Type B pancreatic cell (in vitro differentiated cells): ENCODE measurements around the gene SETBP1. TPM values are rescaled to one million over a fixed set of nuclear protein-coding genes. Genes with fewer than 3 reads are reported as not detected.
A peak's percentile ranks its signal among the peaks of the same experiment; 100 is the strongest.

Source experiments
- DNase-seq: peaks from one replicate; pipeline ENCODE4 v3.0.0; 2021; ENCODE audit warnings: mixed read lengths; ENCODE audit not compliant: unreplicated experiment; ENCODE audit errors: extremely low spot score
- H3K27ac Mint-ChIP-seq: 2 replicates; pipeline ENCODE4 v1.8.0; 2021; ENCODE audit warnings: mild to moderate bottlenecking, mixed read lengths
- H3K27me3 Mint-ChIP-seq: 2 replicates; pipeline ENCODE4 v1.8.0; 2021; ENCODE audit warnings: mixed read lengths
- H3K36me3 Mint-ChIP-seq: 2 replicates; pipeline ENCODE4 v1.8.0; 2021; ENCODE audit warnings: mixed read lengths
- H3K4me1 Mint-ChIP-seq: one replicate; pipeline ENCODE4 v1.8.0; 2021; ENCODE audit warnings: mixed read lengths; ENCODE audit not compliant: unreplicated experiment
- H3K4me3 Mint-ChIP-seq: 2 replicates; pipeline ENCODE4 v1.8.0; 2021; ENCODE audit warnings: mild to moderate bottlenecking, mixed read lengths
- H3K9me3 Mint-ChIP-seq: 2 replicates; pipeline ENCODE4 v1.8.0; 2021; ENCODE audit warnings: mixed read lengths
- CTCF ChIP-seq: fragments of 200-600 bp; sonication (generic); conservative IDR thresholded peaks from 2 replicates; pipeline ENCODE4 v1.5.0; 2021; ENCODE audit warnings: antibody characterized with exemption, mild to moderate bottlenecking
- total RNA-seq: library from RNA; stranded (reverse); gene quantifications from 2 replicates; pipeline ENCODE4 v1.2.1, GENCODE V29; 2021; ENCODE audit warnings: low replicate concordance

The SETBP1 gene
- total RNA-seq, 1 donor from 2014 or later: 62.7 TPM

- H3K36me3 Mint-ChIP-seq: peaks cover 3% of the 10 kb centered on the region
- H3K4me3 Mint-ChIP-seq: peak overlapping the region; percentile 82
- DNase-seq: peak; percentile 83
- H3K27me3 Mint-ChIP-seq: peaks cover 6% of the 10 kb centered on the region
- H3K27ac Mint-ChIP-seq: peak overlapping the region; percentile 79
- peaks cover 9% of the 10 kb centered on the region for H3K4me1 Mint-ChIP-seq
- TF ChIP-seq CTCF: peak; percentile 69
- H3K9me3 Mint-ChIP-seq: no peaks in the 10 kb centered on the region
Measured at GRCh38 chr18:44679056-44679913, 1.4 kb upstream of the SETBP1 start.

GRCh38 chr18:44679914-44680272 is 795 bp upstream of the SETBP1 start:
- H3K27ac Mint-ChIP-seq: peak overlapping the region; percentile 79
- H3K36me3 Mint-ChIP-seq: peaks cover 3% of the 10 kb centered on the region
- DNase-seq: no peak
- H3K4me3 Mint-ChIP-seq: no peak overlapping the region
- TF ChIP-seq CTCF: no peak
- no peaks in the 10 kb centered on the region for H3K9me3 Mint-ChIP-seq
- peaks cover 6% of the 10 kb centered on the region for H3K27me3 Mint-ChIP-seq
- peaks cover 9% of the 10 kb centered on the region for H3K4me1 Mint-ChIP-seq

GRCh38 chr18:44681076-44681970 is 635 bp downstream of the SETBP1 start:
- Mint-ChIP-seq H3K36me3 (peaks cover 2% of the 10 kb centered on the region), H3K27ac (no peak overlapping the region), H3K9me3 (no peaks in the 10 kb centered on the region), H3K4me3 (no peak overlapping the region), H3K27me3 (peaks cover 6% of the 10 kb centered on the region), H3K4me1 (peaks cover 16% of the 10 kb centered on the region)
- DNase-seq: no peak
- no peak for TF ChIP-seq CTCF

GRCh38 chr18:44682201-44682870 is 1.6 kb downstream of the SETBP1 start:
- DNase-seq: no peak
- Mint-ChIP-seq H3K9me3 (no peaks in the 10 kb centered on the region), H3K4me1 (peaks cover 23% of the 10 kb centered on the region), H3K4me3 (no peak overlapping the region), H3K36me3 (no peaks in the 10 kb centered on the region), H3K27me3 (peaks cover 6% of the 10 kb centered on the region), H3K27ac (no peak overlapping the region)
- no peak for TF ChIP-seq CTCF

- Mint-ChIP-seq H3K27me3 (peaks cover 6% of the 10 kb centered on the region), H3K27ac (no peak overlapping the region), H3K4me3 (no peak overlapping the region), H3K36me3 (peaks cover 4% of the 10 kb centered on the region), H3K9me3 (no peaks in the 10 kb centered on the region), H3K4me1 (peaks cover 28% of the 10 kb centered on the region)
- TF ChIP-seq CTCF: no peak
- DNase-seq: no peak
Measured at GRCh38 chr18:44682871-44683221, 2.2 kb downstream of the SETBP1 start.
